H1 (cell line): ENCODE measurements around the gene HACD3. TPM values are rescaled to one million over a fixed set of nuclear protein-coding genes. Genes with fewer than 3 reads are reported as not detected.

Source experiments
- CTCF ChIA-PET: fragments of 300-600 bp; sonication (Branson Sonifier 250); formaldehyde crosslinking; loops from one replicate; lab custom pipeline; 2021; ENCODE audit not compliant: partially characterized antibody; lab: Charles Lee
- POLR2A ChIA-PET: fragments of 300-600 bp; sonication (Branson Sonifier 250); formaldehyde crosslinking; loops from one replicate; lab custom pipeline; 2021; ENCODE audit warnings: inconsistent platforms; ENCODE audit not compliant: partially characterized antibody; lab: Charles Lee
- DNase-seq, 2 experiments: peaks; one replicate each; pipeline versions ENCODE4 v3.0.0 to v3.0.0-alpha.2; 2010 to 2022; ENCODE audit warnings: low spot score in 2 of 2, low read depth in 1 of 2, mixed read lengths in 1 of 2
- FAIRE-seq: peaks from 2 replicates; lab custom pipeline; 2011; peaks lifted over from hg19 to GRCh38; lab: Jason Lieb, UNC
- H2AFZ ChIP-seq: 2 replicates; pipeline ENCODE4 v1.8.1; 2012; ENCODE audit warnings: low read length, inconsistent platforms
- H2AK5ac ChIP-seq: 2 replicates; pipeline ENCODE4 v1.6.1; 2013; ENCODE audit warnings: low read depth, low read length
- H2BK120ac ChIP-seq: replicated peaks from 2 replicates; pipeline ENCODE3; 2013; ENCODE audit warnings: low read depth, low read length, inconsistent platforms
- H2BK12ac ChIP-seq: 2 replicates; pipeline ENCODE4 v1.6.1; 2013; ENCODE audit warnings: low read depth, low read length
- H2BK15ac ChIP-seq: 2 replicates; pipeline ENCODE4 v1.6.1; 2013; ENCODE audit warnings: low read length
- H2BK20ac ChIP-seq: 2 replicates; pipeline ENCODE4 v1.6.1; 2013; ENCODE audit warnings: low read length
- H2BK5ac ChIP-seq: 2 replicates; pipeline ENCODE4 v1.6.1; 2013; ENCODE audit warnings: low read depth, low read length
- H3K14ac ChIP-seq: 2 replicates; pipeline ENCODE4 v1.6.1; 2013; ENCODE audit warnings: inconsistent platforms; ENCODE audit not compliant: insufficient read length
- H3K18ac ChIP-seq: 2 replicates; pipeline ENCODE4 v1.6.1; 2013; ENCODE audit warnings: low read length; ENCODE audit errors: extremely low read depth
- H3K23ac ChIP-seq: 2 replicates; pipeline ENCODE4 v1.6.1; 2013; ENCODE audit warnings: inconsistent platforms; ENCODE audit not compliant: insufficient read length
- H3K23me2 ChIP-seq: 2 replicates; pipeline ENCODE4 v1.6.1; 2013; ENCODE audit warnings: low read depth, low read length
- H3K27ac ChIP-seq: 2 replicates; pipeline ENCODE4 v1.6.1; 2011; ENCODE audit warnings: low read depth, low read length, inconsistent platforms
- H3K27me3 ChIP-seq, 4 experiments: replicated peaks in 1 of 4; 1 replicate in 1 of 4; 2 replicates in 3 of 4; pipeline versions ENCODE4 v1.6.1 to v1.8.1; 2011 to 2013; ENCODE audit warnings: low read length in 3 of 4, mild to moderate bottlenecking in 3 of 4, inconsistent platforms in 2 of 4, mixed read lengths in 2 of 4, moderate library complexity in 1 of 4; ENCODE audit not compliant: control insufficient read depth in 3 of 4, insufficient read depth in 3 of 4; ENCODE audit errors: extremely low read depth in 1 of 4
- H3K36me3 ChIP-seq, 4 experiments: 2 replicates each; pipeline versions ENCODE4 v1.6.1 to v1.8.1; 2011 to 2013; ENCODE audit warnings: mild to moderate bottlenecking in 4 of 4, low read length in 3 of 4, moderate library complexity in 2 of 4, control low read depth in 1 of 4, inconsistent platforms in 1 of 4; ENCODE audit not compliant: insufficient read depth in 4 of 4, control insufficient read depth in 2 of 4
- H3K4ac ChIP-seq: replicated peaks from 2 replicates; pipeline ENCODE3; 2013; ENCODE audit warnings: low read length, low read depth, mixed read lengths, inconsistent platforms; ENCODE audit not compliant: insufficient read length
- H3K4me1 ChIP-seq, 4 experiments: replicated peaks in 1 of 4; 1 replicate in 1 of 4; 2 replicates in 3 of 4; pipeline versions ENCODE4 v1.6.1 to v1.8.1; 2011 to 2013; ENCODE audit warnings: low read length in 3 of 4, inconsistent platforms in 2 of 4, mixed read lengths in 1 of 4; ENCODE audit not compliant: insufficient read depth in 4 of 4, control insufficient read depth in 3 of 4
- H3K4me2 ChIP-seq, 2 experiments: 2 replicates each; pipeline versions ENCODE4 v1.6.1 to v1.8.1; 2011 to 2013; ENCODE audit warnings: low read depth in 2 of 2, low read length in 2 of 2, control low read depth in 1 of 2, inconsistent platforms in 1 of 2, mild to moderate bottlenecking in 1 of 2; ENCODE audit not compliant: insufficient read depth in 1 of 2
- H3K4me3 ChIP-seq, 4 experiments: fragments of 200-600, 300-600 bp in 1 of 4; sonication (generic), shearing (Covaris generic), sonication (Bioruptor Twin) in 1 of 4; 2 replicates each; pipeline versions ENCODE4 v1.5.1 to v1.8.1; 2011 to 2016; ENCODE audit warnings: low read length in 4 of 4, low read depth in 3 of 4, control low read depth in 2 of 4, inconsistent platforms in 2 of 4, mild to moderate bottlenecking in 2 of 4, mixed read lengths in 1 of 4, moderate library complexity in 1 of 4; ENCODE audit not compliant: insufficient read depth in 2 of 4; ENCODE audit errors: extremely low read depth in 1 of 4
- H3K56ac ChIP-seq: replicated peaks from 2 replicates; pipeline ENCODE3; 2013; ENCODE audit warnings: low read depth, mild to moderate bottlenecking, mixed read lengths, low read length, inconsistent platforms; ENCODE audit not compliant: insufficient read length
- H3K79me1 ChIP-seq: 2 replicates; pipeline ENCODE4 v1.6.1; 2013; ENCODE audit warnings: low read depth, low read length, control low read depth
- H3K79me2 ChIP-seq, 2 experiments: 2 replicates each; pipeline versions ENCODE4 v1.6.1 to v1.8.1; 2012 to 2013; ENCODE audit warnings: low read length in 2 of 2, mild to moderate bottlenecking in 2 of 2, inconsistent platforms in 1 of 2; ENCODE audit not compliant: insufficient read depth in 2 of 2, control insufficient read depth in 1 of 2
- H3K9ac ChIP-seq, 4 experiments: replicated peaks in 1 of 4; 1 replicate in 1 of 4; 2 replicates in 3 of 4; pipeline versions ENCODE4 v1.6.1 to v1.8.1; 2011 to 2013; ENCODE audit warnings: low read depth in 3 of 4, low read length in 3 of 4, control low read depth in 2 of 4, mild to moderate bottlenecking in 2 of 4, moderate library complexity in 2 of 4, inconsistent platforms in 1 of 4; ENCODE audit errors: extremely low read depth in 1 of 4
- H3K9me3 ChIP-seq, 2 experiments: 2 replicates each; pipeline versions ENCODE4 v1.6.1 to v1.8.1; 2012 to 2013; ENCODE audit warnings: mild to moderate bottlenecking in 2 of 2, moderate library complexity in 2 of 2, control low read depth in 1 of 2, inconsistent platforms in 1 of 2, low read depth in 1 of 2, low read length in 1 of 2, mixed read lengths in 1 of 2; ENCODE audit not compliant: insufficient read depth in 2 of 2
- H4K20me1 ChIP-seq, 2 experiments: replicated peaks in 1 of 2; 2 replicates each; pipeline versions ENCODE3 to v1.8.1; 2011 to 2013; ENCODE audit warnings: inconsistent platforms in 2 of 2, low read length in 2 of 2, mild to moderate bottlenecking in 1 of 2; ENCODE audit not compliant: insufficient read depth in 2 of 2, control insufficient read depth in 1 of 2
- H4K5ac ChIP-seq: 2 replicates; pipeline ENCODE4 v1.6.1; 2013; ENCODE audit warnings: low read length, low read depth, mixed read lengths, inconsistent platforms; ENCODE audit not compliant: insufficient read length
- H4K8ac ChIP-seq: 2 replicates; pipeline ENCODE4 v1.8.0; 2013; ENCODE audit warnings: mild to moderate bottlenecking, moderate library complexity, low read length, inconsistent platforms; ENCODE audit not compliant: insufficient read depth; ENCODE audit errors: extremely low read depth
- H4K91ac ChIP-seq: replicated peaks from 2 replicates; pipeline ENCODE3; 2013; ENCODE audit warnings: low read length, mixed read lengths, inconsistent platforms; ENCODE audit not compliant: insufficient read length
- CTBP2 ChIP-seq: IDR thresholded peaks from 2 replicates; pipeline ENCODE4 v1.7.0; 2011; ENCODE audit warnings: borderline replicate concordance, mild to moderate bottlenecking, moderate library complexity, mixed read lengths, low read length; ENCODE audit not compliant: insufficient read depth, insufficient read length
- JUND ChIP-seq: IDR thresholded peaks from 2 replicates; pipeline ENCODE4 v1.6.1; 2011; ENCODE audit warnings: mild to moderate bottlenecking, improper control_type of control experiment, low read length
- RBBP5 ChIP-seq: IDR thresholded peaks from 2 replicates; pipeline ENCODE4 v1.7.1; 2012; ENCODE audit warnings: low read depth, mild to moderate bottlenecking, inconsistent platforms, low read length, moderate library complexity, borderline replicate concordance
- SAP30 ChIP-seq: fragments of 300-600 bp; sonication (generic); IDR thresholded peaks from 2 replicates; pipeline ENCODE4 v1.7.1; 2012; ENCODE audit warnings: low read length, moderate library complexity, mild to moderate bottlenecking, inconsistent platforms; ENCODE audit not compliant: insufficient read depth, insufficient replicate concordance
- SIN3A ChIP-seq, 2 experiments: IDR thresholded peaks in 1 of 2; conservative IDR thresholded peaks in 1 of 2; 2 replicates each; pipeline ENCODE4 v1.6.1; 2011 to 2012; ENCODE audit warnings: low read length in 2 of 2, improper control_type of control experiment in 1 of 2, low read depth in 1 of 2, mild to moderate bottlenecking in 1 of 2
- SIX5 ChIP-seq: IDR thresholded peaks from 2 replicates; pipeline ENCODE4 v1.6.1; 2011; ENCODE audit warnings: mild to moderate bottlenecking, low read depth, low read length
- SRF ChIP-seq: IDR thresholded peaks from 2 replicates; pipeline ENCODE4 v1.6.1; 2011; ENCODE audit warnings: mild to moderate bottlenecking, low read depth, low read length, moderate library complexity
- TCF12 ChIP-seq: IDR thresholded peaks from 2 replicates; pipeline ENCODE4 v1.6.1; 2011; ENCODE audit warnings: low read depth, mild to moderate bottlenecking, low read length
- WGBS, 2 experiments: shearing (Covaris generic) in 1 of 2; methylation state at CpG; one replicate each; pipeline versions ENCODE4 v1.1.6 to v1.1.7; 2013 to 2015; ENCODE audit warnings: low lambda C conversion rate in 2 of 2, mixed read lengths in 2 of 2, inconsistent platforms in 1 of 2, low coverage in 1 of 2, missing lambda C conversion rate in 1 of 2; ENCODE audit not compliant: insufficient replicate concordance in 2 of 2, insufficient coverage in 1 of 2, insufficient read length in 1 of 2; ENCODE audit errors: extremely low coverage in 1 of 2, missing lambda C conversion rate in 1 of 2; 5-methylcytosine and 5-hydroxymethylcytosine counted together
- polyA plus RNA-seq, 7 experiments: library from polyadenylated mRNA; depleted of rRNA in 3 of 7; stranded (reverse) in 5 of 7; unstranded in 2 of 7; fragments of >200 nt in 5 of 7; fragments of 200-250 nt in 2 of 7; gene quantifications; 1 replicate in 5 of 7; 2 replicates in 1 of 7; 4 replicates in 1 of 7; pipeline versions ENCODE4 v1.2.1 to v1.2.3, GENCODE V29; 2011 to 2013; ENCODE audit warnings: missing spikeins in 2 of 7, mixed read lengths in 2 of 7
- total RNA-seq: library from RNA; stranded (reverse); fragmentation: NEBNext Ultra II Directional; extraction: Animal tissue kit (Norgen Biotek cat#: 25700); gene quantifications from 2 replicates; pipeline ENCODE4 v1.2.1, GENCODE V29; 2021
- TF ChIP-seq, protein P1 (sequence below): IDR thresholded peaks from 2 replicates; pipeline ENCODE4 v1.6.1; 2011; ENCODE audit warnings: low read depth, mild to moderate bottlenecking, low read length; ENCODE audit not compliant: insufficient read depth
- TF ChIP-seq, protein P2 (sequence below), 3 experiments: IDR thresholded peaks; 1 replicate in 2 of 3; 2 replicates in 1 of 3; pipeline versions ENCODE4 v1.5.1 to v1.6.1; 2011; ENCODE audit warnings: low read length in 3 of 3, mild to moderate bottlenecking in 3 of 3, inconsistent platforms in 2 of 3, low read depth in 1 of 3, moderate library complexity in 1 of 3; ENCODE audit not compliant: insufficient read depth in 1 of 3; ENCODE audit errors: control extremely low read depth in 1 of 3

The HACD3 gene
- total and polyA plus RNA-seq, 2 of the 8 experiments (the other 6 are each of a cell fraction or from before 2014, with no cell fraction given) = 78.8 to 120 TPM

DNA sequence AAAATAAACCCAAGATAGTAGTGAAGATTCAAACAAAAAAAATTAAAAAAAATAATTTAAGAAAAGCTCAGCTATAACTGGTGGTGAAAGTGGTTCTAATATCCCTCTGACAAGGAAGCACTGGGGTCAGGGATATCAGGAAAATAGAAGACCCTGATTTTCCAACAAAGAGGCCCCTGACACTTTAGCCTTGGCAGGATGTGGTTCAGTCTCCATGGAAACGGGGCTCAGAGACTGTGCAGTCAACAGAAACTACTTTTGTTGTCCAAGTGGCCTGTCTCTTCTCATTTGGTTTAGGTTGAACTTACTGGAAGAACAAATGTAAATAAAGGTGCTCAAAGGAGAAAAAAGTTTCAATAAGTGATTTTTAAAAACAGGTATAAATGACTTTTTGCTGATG lies 53.4 kb downstream of the HACD3 start:
- Histone ChIP-seq H3K27me3 (no peaks in the 10 kb centered on the region), H3K4me1 (no peaks in the 10 kb centered on the region), H3K4ac (no peak overlapping the region), H2BK15ac (no peak overlapping the region), H2BK120ac (no peak overlapping the region), H3K23me2 (no peaks in the 10 kb centered on the region), H2BK12ac (no peak overlapping the region; the same call in 1 of the 2 replicates), H2BK5ac (no peak overlapping the region), H4K5ac (no peak overlapping the region), H3K79me1 (no peaks in the 10 kb centered on the region), H3K79me2 (no peaks in the 10 kb centered on the region), H3K14ac (no peak overlapping the region), H4K8ac (no peak overlapping the region), H2AFZ (no peak overlapping the region), H2AK5ac (no peak overlapping the region), H4K20me1 (peaks cover 0 to 3% of the 10 kb centered on the region in 2 experiments), H3K23ac (no peak overlapping the region), H4K91ac (no peak overlapping the region), H3K4me2 (no peak overlapping the region), H3K9ac (no peak overlapping the region), H3K36me3 (peaks cover 2 to 61% (median 28%) of the 10 kb centered on the region in 4 experiments; a peak in 6 of 8 replicates), H3K56ac (no peak overlapping the region), H2BK20ac (no peak overlapping the region), H3K27ac (no peak overlapping the region), H3K18ac (no peak overlapping the region), H3K4me3 (no peak overlapping the region), H3K9me3 (no peaks in the 10 kb centered on the region)
- DNase-seq = no peak
- ChIA-PET CTCF (no interaction called here), POLR2A (interaction anchor here (1.2 to 1.4 kb wide), 2 partner anchors 11 to 50 kb away, joined by 3 read pairs; no protein-coding TSS in a partner anchor)
- WGBS, 2 experiments = 80% methylated on average over 1 of the region's 1 CpG; no CpG with 5 or more reads in 1 of the 2 experiments
- FAIRE-seq = no peak
- TF ChIP-seq CTBP2 (no peak), JUND (no peak), RBBP5 (no peak), SRF (no peak), SAP30 (no peak), TCF12 (no peak), SIN3A (conservative IDR thresholded peaks at IDR 0.05 in 1 of 2, IDR thresholded peaks at IDR 0.05 in 1 of 2; ENCODE audit: low read depth in 1 of 2, low read length in 2 of 2) (no peak), SIX5 (no peak)
- TF ChIP-seq, protein P1, sequence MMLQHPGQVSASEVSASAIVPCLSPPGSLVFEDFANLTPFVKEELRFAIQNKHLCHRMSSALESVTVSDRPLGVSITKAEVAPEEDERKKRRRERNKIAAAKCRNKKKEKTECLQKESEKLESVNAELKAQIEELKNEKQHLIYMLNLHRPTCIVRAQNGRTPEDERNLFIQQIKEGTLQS = no peak
- TF ChIP-seq, protein P2, sequence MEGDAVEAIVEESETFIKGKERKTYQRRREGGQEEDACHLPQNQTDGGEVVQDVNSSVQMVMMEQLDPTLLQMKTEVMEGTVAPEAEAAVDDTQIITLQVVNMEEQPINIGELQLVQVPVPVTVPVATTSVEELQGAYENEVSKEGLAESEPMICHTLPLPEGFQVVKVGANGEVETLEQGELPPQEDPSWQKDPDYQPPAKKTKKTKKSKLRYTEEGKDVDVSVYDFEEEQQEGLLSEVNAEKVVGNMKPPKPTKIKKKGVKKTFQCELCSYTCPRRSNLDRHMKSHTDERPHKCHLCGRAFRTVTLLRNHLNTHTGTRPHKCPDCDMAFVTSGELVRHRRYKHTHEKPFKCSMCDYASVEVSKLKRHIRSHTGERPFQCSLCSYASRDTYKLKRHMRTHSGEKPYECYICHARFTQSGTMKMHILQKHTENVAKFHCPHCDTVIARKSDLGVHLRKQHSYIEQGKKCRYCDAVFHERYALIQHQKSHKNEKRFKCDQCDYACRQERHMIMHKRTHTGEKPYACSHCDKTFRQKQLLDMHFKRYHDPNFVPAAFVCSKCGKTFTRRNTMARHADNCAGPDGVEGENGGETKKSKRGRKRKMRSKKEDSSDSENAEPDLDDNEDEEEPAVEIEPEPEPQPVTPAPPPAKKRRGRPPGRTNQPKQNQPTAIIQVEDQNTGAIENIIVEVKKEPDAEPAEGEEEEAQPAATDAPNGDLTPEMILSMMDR (IDR thresholded peaks at IDR 0.05; ENCODE audit: control extremely low read depth in 1 of 3, insufficient read depth in 1 of 3, low read depth in 1 of 3, low read length in 3 of 3) = no peak
